ENCODE results near the gene CELF5. TPM values are rescaled to one million over a fixed set of nuclear protein-coding genes. Genes with fewer than 3 reads are reported as not detected.

CELF5 gene
- total RNA-seq, 1 experiment from 2014 or later: 0.48 TPM

- H2AFZ ChIP-seq: no peak overlapping the region
- H3K79me2 ChIP-seq (ENCODE audit: low read depth): no peaks in the 10 kb centered on the region
- H3K4me3 ChIP-seq: no peak overlapping the region
- H3K4me1 ChIP-seq (replicated peaks; ENCODE audit: insufficient read depth): no peaks in the 10 kb centered on the region
- no peaks in the 10 kb centered on the region for H3K9me2 ChIP-seq (ENCODE audit: insufficient read depth)
- no peaks in the 10 kb centered on the region for H3K36me3 ChIP-seq (ENCODE audit: low read depth)
- 0 out of 2 replicates have a peak, but pooled peaks cover 13% of the 10 kb centered on the region for H3K27me3 ChIP-seq (ENCODE audit: insufficient read depth, low read depth)
- TF ChIP-seq, protein P1, sequence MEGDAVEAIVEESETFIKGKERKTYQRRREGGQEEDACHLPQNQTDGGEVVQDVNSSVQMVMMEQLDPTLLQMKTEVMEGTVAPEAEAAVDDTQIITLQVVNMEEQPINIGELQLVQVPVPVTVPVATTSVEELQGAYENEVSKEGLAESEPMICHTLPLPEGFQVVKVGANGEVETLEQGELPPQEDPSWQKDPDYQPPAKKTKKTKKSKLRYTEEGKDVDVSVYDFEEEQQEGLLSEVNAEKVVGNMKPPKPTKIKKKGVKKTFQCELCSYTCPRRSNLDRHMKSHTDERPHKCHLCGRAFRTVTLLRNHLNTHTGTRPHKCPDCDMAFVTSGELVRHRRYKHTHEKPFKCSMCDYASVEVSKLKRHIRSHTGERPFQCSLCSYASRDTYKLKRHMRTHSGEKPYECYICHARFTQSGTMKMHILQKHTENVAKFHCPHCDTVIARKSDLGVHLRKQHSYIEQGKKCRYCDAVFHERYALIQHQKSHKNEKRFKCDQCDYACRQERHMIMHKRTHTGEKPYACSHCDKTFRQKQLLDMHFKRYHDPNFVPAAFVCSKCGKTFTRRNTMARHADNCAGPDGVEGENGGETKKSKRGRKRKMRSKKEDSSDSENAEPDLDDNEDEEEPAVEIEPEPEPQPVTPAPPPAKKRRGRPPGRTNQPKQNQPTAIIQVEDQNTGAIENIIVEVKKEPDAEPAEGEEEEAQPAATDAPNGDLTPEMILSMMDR (conservative IDR thresholded peaks at IDR 0.05): no peak
- TF ChIP-seq EZH2 (IDR thresholded peaks at IDR 0.05; ENCODE audit: low read depth): no peak
- H3K9me3 ChIP-seq (ENCODE audit: insufficient read depth, low read depth): no peaks in the 10 kb centered on the region
- H3F3A ChIP-seq (ENCODE audit: insufficient read depth, low read depth): no peaks in the 10 kb centered on the region
- ChIA-PET POLR2A (ENCODE audit: unreplicated experiment) (interaction anchor here (0.6 kb wide), 3 partner anchors 26 to 212 kb away, joined by 3 to 12 read pairs (median 3); no protein-coding TSS in a partner anchor), CTCF (no interaction called here)
- intact Hi-C loops (cut with micrococcal nuclease; ENCODE audit: unreplicated experiment): no loop called here
- H4K20me1 ChIP-seq (ENCODE audit: insufficient read depth): no peaks in the 10 kb centered on the region
- no peak overlapping the region for H3K4me2 ChIP-seq
- no TSS peak for BruUV-seq (replicated peaks)
- no peak overlapping the region for H3K27ac ChIP-seq
- DNase-seq: no peak
Measured at GRCh38 chr19:3263866-3264265, 39.4 kb downstream of the CELF5 start.

- ChIA-PET POLR2A (ENCODE audit: unreplicated experiment) (no interaction called here), CTCF (no interaction called here)
- H3K4me2 ChIP-seq: no peak overlapping the region
- no peaks in the 10 kb centered on the region for H4K20me1 ChIP-seq (ENCODE audit: insufficient read depth)
- no peaks in the 10 kb centered on the region for H3K4me1 ChIP-seq (replicated peaks; ENCODE audit: insufficient read depth)
- no peaks in the 10 kb centered on the region for H3K36me3 ChIP-seq (ENCODE audit: low read depth)
- H2AFZ ChIP-seq: no peak overlapping the region
- no peak for DNase-seq
- H3K9me3 ChIP-seq (ENCODE audit: insufficient read depth, low read depth): no peaks in the 10 kb centered on the region
- no TSS peak for BruUV-seq (replicated peaks)
- peaks cover 13% of the 10 kb centered on the region; the same call in 1 of the 2 replicates for H3K27me3 ChIP-seq (ENCODE audit: insufficient read depth, low read depth)
- no peaks in the 10 kb centered on the region for H3K9me2 ChIP-seq (ENCODE audit: insufficient read depth)
- no peaks in the 10 kb centered on the region for H3K79me2 ChIP-seq (ENCODE audit: low read depth)
- no peak overlapping the region for H3K4me3 ChIP-seq
- TF ChIP-seq, protein P1 (conservative IDR thresholded peaks at IDR 0.05): no peak
- TF ChIP-seq EZH2 (IDR thresholded peaks at IDR 0.05; ENCODE audit: low read depth): no peak
- intact Hi-C loops (cut with micrococcal nuclease; ENCODE audit: unreplicated experiment): no loop called here
- H3F3A ChIP-seq (ENCODE audit: insufficient read depth, low read depth): no peaks in the 10 kb centered on the region
- H3K27ac ChIP-seq: no peak overlapping the region
Measured at GRCh38 chr19:3265432-3265831, 41.0 kb downstream of the CELF5 start.

DNA sequence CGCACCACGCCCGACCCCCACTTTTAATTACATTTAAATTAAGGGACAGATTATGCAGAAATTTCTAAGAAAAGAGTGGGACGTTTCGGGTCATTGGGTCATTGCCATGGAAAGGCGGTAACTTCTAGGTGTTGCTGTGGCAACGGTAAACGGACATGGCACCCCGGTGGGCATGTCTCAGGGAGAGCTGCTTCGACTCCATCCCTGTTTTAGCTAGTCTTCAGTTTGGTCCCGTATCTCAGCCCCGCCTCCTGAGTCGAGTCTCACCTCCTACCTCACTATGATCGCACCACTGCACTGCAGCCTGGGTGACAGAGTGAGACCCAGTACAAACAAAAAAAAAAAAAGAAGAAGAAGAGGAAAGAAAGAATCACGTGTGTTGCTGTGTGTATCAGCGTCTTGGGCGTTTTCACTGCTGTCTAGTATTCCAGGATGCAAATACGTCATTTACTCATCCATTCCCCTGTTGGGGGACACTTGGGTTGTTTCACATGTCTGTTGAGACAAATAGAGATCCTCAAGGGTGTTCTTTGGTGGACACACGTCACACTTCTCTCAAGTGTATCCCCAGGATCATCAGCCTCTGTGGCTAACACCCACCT, 41.7 kb downstream of the CELF5 start:
- H3K4me1 ChIP-seq (replicated peaks; ENCODE audit: insufficient read depth): no peaks in the 10 kb centered on the region
- H3F3A ChIP-seq (ENCODE audit: insufficient read depth, low read depth): no peaks in the 10 kb centered on the region
- no TSS peak for BruUV-seq (replicated peaks)
- DNase-seq: no peak
- H3K79me2 ChIP-seq (ENCODE audit: low read depth): no peaks in the 10 kb centered on the region
- peaks cover 13% of the 10 kb centered on the region; the same call in 1 of the 2 replicates for H3K27me3 ChIP-seq (ENCODE audit: insufficient read depth, low read depth)
- no peak overlapping the region for H2AFZ ChIP-seq
- intact Hi-C loops (cut with micrococcal nuclease; ENCODE audit: unreplicated experiment): no loop called here
- ChIA-PET POLR2A (ENCODE audit: unreplicated experiment) (no interaction called here), CTCF (no interaction called here)
- H3K9me2 ChIP-seq (ENCODE audit: insufficient read depth): no peaks in the 10 kb centered on the region
- no peaks in the 10 kb centered on the region for H4K20me1 ChIP-seq (ENCODE audit: insufficient read depth)
- no peaks in the 10 kb centered on the region for H3K9me3 ChIP-seq (ENCODE audit: insufficient read depth, low read depth)
- H3K36me3 ChIP-seq (ENCODE audit: low read depth): no peaks in the 10 kb centered on the region
- no peak overlapping the region for H3K4me3 ChIP-seq
- H3K27ac ChIP-seq: no peak overlapping the region
- no peak for TF ChIP-seq EZH2 (IDR thresholded peaks at IDR 0.05; ENCODE audit: low read depth)
- TF ChIP-seq, protein P1 (conservative IDR thresholded peaks at IDR 0.05): no peak
- H3K4me2 ChIP-seq: no peak overlapping the region

Data from PC-9 (cell line).